ENCODE measurements around the gene RGS9BP. TPM values are rescaled to one million over a fixed set of nuclear protein-coding genes. Genes with fewer than 3 reads are reported as not detected.

Gene RGS9BP
- total and polyA plus RNA-seq, 10 of the 15 experiments (the other 5 are each of a cell fraction or from before 2014, with no cell fraction given), result 0.01 to 0.10 (median 0.05) TPM; not detected in 6

- Histone ChIP-seq H3K9me3 (replicated peaks; ENCODE audit: control insufficient read depth, insufficient read depth, low read length) (no peaks in the 10 kb centered on the region; the same call in 2 of the 3 replicates), H3K27me3 (replicated peaks in 1 of 2; ENCODE audit: control insufficient read depth in 2 of 2, insufficient read depth in 2 of 2, low read length in 1 of 2) (peaks cover 2 to 7% of the 10 kb centered on the region in 2 experiments; a peak in 3 of 4 replicates), H4K20me1 (ENCODE audit: control insufficient read depth, insufficient read depth) (0 out of 2 replicates have a peak, but pooled peaks cover 2% of the 10 kb centered on the region), H2AFZ (ENCODE audit: control insufficient read depth, low read depth, low read length) (peak overlapping the region; percentile 94), H3K79me2 (ENCODE audit: control insufficient read depth, insufficient read depth, low read length) (peaks cover 37% of the 10 kb centered on the region), H3K4me2 (ENCODE audit: control insufficient read depth, insufficient read depth) (peak overlapping the region; percentile 85), H3K4me3 (peak overlapping the region; percentile 83), H3K27ac (ENCODE audit: control insufficient read depth, insufficient read depth) (peak overlapping the region; percentile 53), H3K4me1 (ENCODE audit: control insufficient read depth, insufficient read depth, low read length) (peaks cover 20% of the 10 kb centered on the region), H3K9ac (ENCODE audit: control insufficient read depth, insufficient read depth, low read length) (peak overlapping the region; percentile 77), H3K36me3 (ENCODE audit: control insufficient read depth in 2 of 2, insufficient read depth in 2 of 2, low read length in 1 of 2) (no peaks in the 10 kb centered on the region; a peak in 1 of 4 replicates)
- TF ChIP-seq ASH2L (IDR thresholded peaks at IDR 0.05; ENCODE audit: borderline replicate concordance, low read depth) (0 out of 2 replicates have a peak, but pooled peaks have one; percentile 53), TAF1 (IDR thresholded peaks at IDR 0.05; ENCODE audit: borderline replicate concordance, low read depth, low read length) (no peak), ZNF274 (IDR thresholded peaks at IDR 0.05; ENCODE audit: insufficient read depth, insufficient read length) (no peak), ZNF24 (IDR thresholded peaks at IDR 0.05) (no peak), BACH1 (IDR thresholded peaks at IDR 0.05; ENCODE audit: borderline replicate concordance) (no peak), NR2F1 (conservative IDR thresholded peaks at IDR 0.05) (peak; percentile 51), MTA2 (IDR thresholded peaks at IDR 0.05; ENCODE audit: low read depth) (no peak), TBL1XR1 (IDR thresholded peaks at IDR 0.05; ENCODE audit: low read depth, low read length) (no peak), GATAD2B (conservative IDR thresholded peaks at IDR 0.05; ENCODE audit: low read depth) (peak; percentile 77; the same call in 1 of the 2 replicates), DPF2 (IDR thresholded peaks at IDR 0.05) (no peak), ATF7 (IDR thresholded peaks at IDR 0.05; ENCODE audit: low read depth) (no peak), LARP7 (IDR thresholded peaks at IDR 0.05) (peak; percentile 79; the same call in 1 of the 2 replicates), ZNF217 (IDR thresholded peaks at IDR 0.05) (0 out of 2 replicates have a peak, but pooled peaks have one; percentile 46), NKRF (conservative IDR thresholded peaks at IDR 0.05) (peak; percentile 83; the same call in 1 of the 2 replicates), RUNX3 (IDR thresholded peaks at IDR 0.05; ENCODE audit: low read length) (peak; percentile 25; the same call in 1 of the 2 replicates)
- RAD21 ChIA-PET (ENCODE audit: unreplicated experiment), result interaction anchor here (0.7 kb wide), 1 partner anchor 17 kb away, joined by 3 read pairs; the partner anchor contains the start of gene NUDT19
- CTCF ChIA-PET, result interaction anchor here (0.7 to 1.0 kb wide), 2 partner anchors 13 to 16 kb away, joined by 3 to 4 read pairs; no protein-coding TSS in a partner anchor
- TSS peak; percentile 63 for BruUV-seq (replicated peaks)
- FAIRE-seq (no peak), ATAC-seq (no peak), DNase-seq (ENCODE audit: low read depth, low spot score) (no peak)
- intact Hi-C loops (cut with micrococcal nuclease; ENCODE audit: unreplicated experiment), result no loop called here
- WGBS (ENCODE audit: insufficient coverage, insufficient replicate concordance, low lambda C conversion rate, missing lambda C conversion rate), result under 1% methylated on average over 33 of the region's 67 CpGs
- POLR2A ChIA-PET, result interaction anchor here (0.6 to 1.0 kb wide), 2 partner anchors 16 to 74 kb away, joined by 3 to 4 read pairs; no protein-coding TSS in a partner anchor
- in situ Hi-C loops (cut with MboI), result no loop called here
- SMC1A ChIA-PET (ENCODE audit: uncharacterized antibody, unreplicated experiment), result interaction anchor here (0.7 to 1.0 kb wide), 2 partner anchors 17 to 333 kb away, joined by 3 read pairs; partner anchors contain the start of gene NUDT19
These were observed 1.3 kb upstream of the RGS9BP start for GRCh38 chr19:32674153-32674930.
